ENCODE measurements around the gene PEPD.

Gene PEPD

DNA sequence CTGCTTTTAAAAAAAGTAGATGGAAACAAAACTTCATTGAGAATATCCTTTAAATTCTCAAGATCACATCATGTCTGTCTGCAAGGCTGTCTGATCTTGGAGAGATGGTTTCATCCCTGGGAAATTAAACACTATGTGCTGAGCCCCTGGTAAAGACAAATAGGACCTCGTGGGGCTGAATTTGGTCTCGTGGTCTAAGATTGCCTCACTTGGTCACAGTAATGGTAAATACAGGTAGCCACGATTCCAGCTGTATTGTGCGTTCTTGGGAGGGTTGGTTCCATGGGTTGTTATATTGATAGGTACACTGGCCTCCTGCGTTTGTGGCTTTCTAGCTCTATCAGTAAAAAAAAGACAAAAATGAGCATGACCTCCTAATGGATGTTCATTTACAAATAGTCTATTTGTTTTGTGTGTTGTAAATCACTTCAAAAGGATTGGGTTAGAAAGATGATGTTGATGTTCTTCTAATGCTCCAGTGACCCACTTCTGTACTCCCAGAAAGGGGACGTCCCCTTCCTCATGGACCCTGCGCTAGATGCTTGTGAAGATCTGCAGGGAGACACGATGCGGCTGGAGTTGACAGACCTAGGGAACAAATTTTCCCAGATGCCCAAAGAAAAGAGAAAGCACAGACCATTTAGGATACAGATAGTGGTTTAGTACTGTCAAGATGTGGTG, 146.3 kb downstream of the PEPD start:
- no peaks in the 10 kb centered on the region for H3K9me3 ChIP-seq (ENCODE audit: control insufficient read depth, low read length)
- DNase-seq: no peak
- H3K27me3 ChIP-seq (replicated peaks; ENCODE audit: control insufficient read depth, insufficient read depth, low read length, poor library complexity, severe bottlenecking): no peaks in the 10 kb centered on the region
- peaks cover 9% of the 10 kb centered on the region for H3K36me3 ChIP-seq (ENCODE audit: control insufficient read depth, insufficient read depth, low read length)
- H3K4me1 ChIP-seq (ENCODE audit: control insufficient read depth, insufficient read depth, low read length, poor library complexity, severe bottlenecking): peaks cover 15% of the 10 kb centered on the region
- no peak overlapping the region for H3K4me3 ChIP-seq (ENCODE audit: insufficient read depth, low read depth, low read length, poor library complexity, severe bottlenecking)
- no peak overlapping the region for H3K27ac ChIP-seq (ENCODE audit: insufficient read depth, low read length, poor library complexity, severe bottlenecking)

DNA sequence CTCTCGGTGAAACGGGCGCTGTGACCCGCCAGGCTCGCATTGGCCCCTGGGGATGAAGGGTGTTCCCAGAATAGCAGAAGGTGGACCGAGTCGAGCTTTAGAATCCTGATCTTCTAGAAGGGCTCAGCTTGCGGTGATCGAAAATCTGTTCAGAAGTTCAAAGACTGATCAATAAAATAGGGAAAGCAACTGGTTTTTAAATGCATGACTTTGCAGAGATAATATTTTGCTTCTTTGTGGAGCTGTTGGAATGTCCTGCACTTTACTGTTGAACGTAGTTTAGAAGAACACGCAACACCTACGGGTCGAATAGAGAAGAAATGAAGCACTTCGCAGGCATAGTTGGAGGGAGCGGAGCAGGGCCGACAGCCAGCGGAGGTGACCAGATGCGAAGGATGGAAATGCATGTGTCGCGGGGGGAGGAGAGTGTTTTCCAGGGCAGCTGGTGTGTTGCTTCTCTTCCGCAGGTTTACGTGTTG, 147.3 kb downstream of the PEPD start:
- DNase-seq: no peak
- Histone ChIP-seq H3K36me3 (ENCODE audit: control insufficient read depth, insufficient read depth, low read length) (peaks cover 4% of the 10 kb centered on the region), H3K27me3 (replicated peaks; ENCODE audit: control insufficient read depth, insufficient read depth, low read length, poor library complexity, severe bottlenecking) (no peaks in the 10 kb centered on the region), H3K27ac (ENCODE audit: insufficient read depth, low read length, poor library complexity, severe bottlenecking) (peak overlapping the region; percentile 61), H3K4me3 (ENCODE audit: insufficient read depth, low read depth, low read length, poor library complexity, severe bottlenecking) (peak overlapping the region; percentile 51), H3K9me3 (ENCODE audit: control insufficient read depth, low read length) (no peaks in the 10 kb centered on the region), H3K4me1 (ENCODE audit: control insufficient read depth, insufficient read depth, low read length, poor library complexity, severe bottlenecking) (peaks cover 15% of the 10 kb centered on the region)

DNA sequence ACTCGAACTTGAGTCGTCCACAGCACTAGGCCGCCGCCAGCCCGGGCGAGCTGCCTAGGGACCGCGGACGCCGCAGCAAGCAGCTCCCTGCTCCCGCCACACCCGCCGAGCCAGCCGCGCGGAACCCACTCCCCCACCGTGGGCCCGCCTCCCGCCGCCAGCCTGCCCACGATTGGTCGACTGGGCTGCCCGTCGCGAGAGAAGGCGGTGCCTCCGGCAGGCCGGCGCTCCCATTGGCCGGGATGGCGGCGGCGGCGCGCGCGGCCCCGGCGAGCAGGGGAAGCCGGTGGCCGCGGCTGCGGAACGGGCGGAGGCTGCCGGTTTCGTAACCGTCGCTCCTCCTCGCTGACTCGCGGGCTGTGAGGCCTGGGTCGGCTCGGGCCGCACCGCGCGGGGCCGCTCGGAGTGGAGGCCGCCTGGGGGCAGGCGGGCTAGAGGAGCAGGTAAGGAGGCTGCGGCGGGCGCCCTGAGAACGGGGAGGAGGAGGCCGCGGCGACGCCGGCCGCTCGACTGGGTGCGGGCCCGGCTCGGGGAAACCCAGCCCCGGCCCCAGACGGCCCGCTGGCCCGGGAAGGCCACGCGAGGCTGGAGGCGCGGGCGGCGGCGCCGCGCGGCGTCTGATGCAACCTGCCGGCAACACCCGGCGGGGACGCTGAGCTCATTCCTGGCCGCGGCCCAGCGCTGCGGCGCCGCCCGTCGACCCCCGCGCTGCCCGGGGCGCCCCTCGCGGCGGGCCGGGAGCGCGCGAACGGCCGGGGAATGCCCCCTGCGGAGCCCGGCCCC, 147.9 kb downstream of the PEPD start, which contains the start of gene CEBPG:
Gene CEBPG (plus strand): TSS at position 257 of the 783 bp plus-strand sequence. CDS start 5,531 bp downstream, outside the sequence.
- Histone ChIP-seq H3K4me3 (ENCODE audit: insufficient read depth, low read depth, low read length, poor library complexity, severe bottlenecking) (peak within 1 kb of the TSS; percentile 67), H3K27ac (ENCODE audit: insufficient read depth, low read length, poor library complexity, severe bottlenecking) (peak within 1 kb of the TSS; percentile 95), H3K9me3 (ENCODE audit: control insufficient read depth, low read length) (no peaks in the 10 kb centered on the region), H3K36me3 (ENCODE audit: control insufficient read depth, insufficient read depth, low read length) (no peaks in the 10 kb centered on the region), H3K27me3 (replicated peaks; ENCODE audit: control insufficient read depth, insufficient read depth, low read length, poor library complexity, severe bottlenecking) (no peaks in the 10 kb centered on the region), H3K4me1 (ENCODE audit: control insufficient read depth, insufficient read depth, low read length, poor library complexity, severe bottlenecking) (peaks cover 15% of the 10 kb centered on the region)
- DNase-seq: peak; percentile 89 to 91 (median 90)

DNA sequence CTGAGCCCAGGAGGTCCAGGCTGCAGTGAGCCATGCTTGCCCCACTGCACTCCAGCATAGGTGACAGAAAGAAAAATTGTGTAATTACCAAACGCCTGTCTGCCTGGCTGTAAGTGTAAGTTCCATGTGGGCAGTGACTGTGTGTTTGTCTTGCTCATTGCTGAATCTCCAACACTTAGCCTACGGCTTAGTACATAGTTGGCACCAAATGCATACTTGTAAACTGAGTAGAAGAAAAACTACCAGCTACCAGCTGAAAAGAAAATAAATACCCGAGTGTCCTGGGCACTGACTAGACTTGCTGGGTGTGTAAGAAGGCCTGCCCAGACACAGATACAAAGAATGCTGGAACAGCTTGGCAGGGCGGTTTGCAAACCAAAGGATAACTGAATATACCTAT, 150.8 kb downstream of the PEPD start:
- no peaks in the 10 kb centered on the region for H3K27me3 ChIP-seq (replicated peaks; ENCODE audit: control insufficient read depth, insufficient read depth, low read length, poor library complexity, severe bottlenecking)
- H3K4me1 ChIP-seq (ENCODE audit: control insufficient read depth, insufficient read depth, low read length, poor library complexity, severe bottlenecking): peaks cover 15% of the 10 kb centered on the region
- H3K27ac ChIP-seq (ENCODE audit: insufficient read depth, low read length, poor library complexity, severe bottlenecking): no peak overlapping the region
- H3K4me3 ChIP-seq (ENCODE audit: insufficient read depth, low read depth, low read length, poor library complexity, severe bottlenecking): no peak overlapping the region
- H3K9me3 ChIP-seq (ENCODE audit: control insufficient read depth, low read length): no peaks in the 10 kb centered on the region
- DNase-seq: no peak
- H3K36me3 ChIP-seq (ENCODE audit: control insufficient read depth, insufficient read depth, low read length): no peaks in the 10 kb centered on the region

DNA sequence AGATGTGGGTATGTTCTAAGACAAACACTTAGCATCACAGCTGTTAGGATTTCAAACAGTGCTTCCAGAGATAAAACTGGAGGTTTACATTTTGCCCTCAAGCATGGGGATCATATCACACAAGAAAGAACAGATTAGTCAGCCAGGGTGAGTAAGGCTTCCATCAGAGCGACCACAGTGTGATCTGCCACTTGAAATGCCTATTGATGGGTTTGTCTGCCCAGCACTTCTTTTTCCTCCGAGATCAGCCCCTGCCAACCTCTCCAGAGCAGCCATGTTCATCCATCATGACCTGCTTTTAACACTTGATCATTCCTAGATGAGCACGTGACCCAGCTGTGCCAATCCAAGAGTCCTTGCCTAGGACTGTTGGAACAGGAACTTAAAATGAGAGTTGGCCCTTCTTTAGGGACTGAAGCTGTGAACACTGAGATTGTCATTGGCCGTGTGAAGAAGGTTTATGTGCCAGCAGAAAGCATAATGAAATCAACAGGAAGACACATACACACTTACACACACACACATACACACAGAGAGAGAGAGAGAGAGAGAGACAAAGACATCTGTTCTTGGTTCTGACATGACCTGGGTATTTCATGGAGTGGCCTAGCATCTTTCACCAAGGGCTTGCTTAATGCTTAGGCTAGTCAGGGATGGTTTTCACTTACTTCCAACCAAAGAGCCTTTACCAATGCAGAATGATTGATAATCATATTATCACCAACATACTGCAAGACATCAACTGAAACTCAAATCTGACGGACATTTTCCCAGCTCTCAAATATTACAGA, 153.3 kb downstream of the PEPD start:
- H3K27me3 ChIP-seq (replicated peaks; ENCODE audit: control insufficient read depth, insufficient read depth, low read length, poor library complexity, severe bottlenecking): no peaks in the 10 kb centered on the region
- H3K9me3 ChIP-seq (ENCODE audit: control insufficient read depth, low read length): no peaks in the 10 kb centered on the region
- no peak overlapping the region for H3K4me3 ChIP-seq (ENCODE audit: insufficient read depth, low read depth, low read length, poor library complexity, severe bottlenecking)
- H3K27ac ChIP-seq (ENCODE audit: insufficient read depth, low read length, poor library complexity, severe bottlenecking): no peak overlapping the region
- H3K36me3 ChIP-seq (ENCODE audit: control insufficient read depth, insufficient read depth, low read length): no peaks in the 10 kb centered on the region
- no peak for DNase-seq
- peaks cover 4% of the 10 kb centered on the region for H3K4me1 ChIP-seq (ENCODE audit: control insufficient read depth, insufficient read depth, low read length, poor library complexity, severe bottlenecking)

DNA sequence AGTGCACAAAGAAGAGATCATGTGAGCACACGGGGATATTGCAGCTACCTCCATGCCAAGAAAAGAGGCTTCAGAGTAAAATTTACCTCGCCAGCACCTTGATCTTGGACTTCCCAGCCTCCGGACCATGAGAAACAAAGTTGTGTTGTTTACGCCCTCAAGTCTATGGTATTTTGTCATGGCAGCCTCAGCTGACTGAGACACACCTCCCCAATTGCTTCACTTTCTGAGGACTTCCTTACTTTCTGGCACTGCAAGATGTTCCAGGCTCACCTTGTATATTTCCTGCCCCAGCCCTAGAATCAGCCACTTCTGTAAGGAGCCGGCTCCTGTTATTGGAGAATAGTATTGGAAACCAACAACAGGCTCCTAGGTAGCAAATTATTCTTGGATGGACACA, 154.7 kb downstream of the PEPD start:
- Histone ChIP-seq H3K36me3 (ENCODE audit: control insufficient read depth, insufficient read depth, low read length) (no peaks in the 10 kb centered on the region), H3K9me3 (ENCODE audit: control insufficient read depth, low read length) (no peaks in the 10 kb centered on the region), H3K4me1 (ENCODE audit: control insufficient read depth, insufficient read depth, low read length, poor library complexity, severe bottlenecking) (no peaks in the 10 kb centered on the region), H3K27ac (ENCODE audit: insufficient read depth, low read length, poor library complexity, severe bottlenecking) (no peak overlapping the region), H3K27me3 (replicated peaks; ENCODE audit: control insufficient read depth, insufficient read depth, low read length, poor library complexity, severe bottlenecking) (no peaks in the 10 kb centered on the region), H3K4me3 (ENCODE audit: insufficient read depth, low read depth, low read length, poor library complexity, severe bottlenecking) (no peak overlapping the region)
- DNase-seq: no peak

DNA sequence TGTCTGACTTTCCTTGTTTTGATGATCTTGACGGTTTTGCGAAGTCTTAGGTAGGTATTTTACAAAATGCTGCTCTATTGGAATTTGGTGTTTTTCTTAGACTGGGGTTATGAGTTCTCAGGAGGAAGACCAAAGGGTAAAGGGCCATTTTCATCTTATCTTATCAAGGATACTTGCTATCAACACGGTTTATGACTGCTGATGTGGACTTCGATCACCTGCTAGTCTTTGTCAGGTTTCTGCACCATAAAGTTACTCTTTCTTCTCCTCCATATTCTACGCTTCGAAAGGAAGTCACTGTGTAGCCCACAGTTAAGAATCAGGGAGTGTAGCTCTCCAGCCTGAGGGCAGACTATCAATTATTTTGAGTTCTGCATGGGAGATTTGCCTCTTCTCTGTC, 155.5 kb downstream of the PEPD start:
- no peaks in the 10 kb centered on the region for H3K9me3 ChIP-seq (ENCODE audit: control insufficient read depth, low read length)
- no peak overlapping the region for H3K4me3 ChIP-seq (ENCODE audit: insufficient read depth, low read depth, low read length, poor library complexity, severe bottlenecking)
- H3K27ac ChIP-seq (ENCODE audit: insufficient read depth, low read length, poor library complexity, severe bottlenecking): no peak overlapping the region
- H3K36me3 ChIP-seq (ENCODE audit: control insufficient read depth, insufficient read depth, low read length): no peaks in the 10 kb centered on the region
- DNase-seq: no peak
- H3K27me3 ChIP-seq (replicated peaks; ENCODE audit: control insufficient read depth, insufficient read depth, low read length, poor library complexity, severe bottlenecking): no peaks in the 10 kb centered on the region
- no peaks in the 10 kb centered on the region for H3K4me1 ChIP-seq (ENCODE audit: control insufficient read depth, insufficient read depth, low read length, poor library complexity, severe bottlenecking)

DNA sequence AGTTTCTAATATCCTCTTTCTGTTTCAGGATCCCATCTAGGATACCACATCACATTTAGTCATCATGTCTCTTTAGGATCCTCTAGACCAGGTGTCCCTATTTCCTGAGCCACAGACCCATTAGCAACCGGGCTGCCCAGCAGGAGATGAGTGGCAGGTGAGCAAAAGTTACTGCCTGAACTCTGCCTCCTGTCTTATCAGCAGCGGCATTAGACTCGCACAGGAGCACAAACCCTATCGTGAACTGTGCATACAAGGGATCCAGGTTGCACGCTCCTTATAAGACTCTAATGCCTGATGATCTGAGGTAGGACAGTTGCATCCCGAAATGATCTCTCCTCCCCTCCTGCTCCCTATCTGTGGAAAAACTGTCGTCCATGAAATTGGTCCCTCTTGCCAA, 155.9 kb downstream of the PEPD start:
- Histone ChIP-seq H3K9me3 (ENCODE audit: control insufficient read depth, low read length) (no peaks in the 10 kb centered on the region), H3K4me1 (ENCODE audit: control insufficient read depth, insufficient read depth, low read length, poor library complexity, severe bottlenecking) (no peaks in the 10 kb centered on the region), H3K4me3 (ENCODE audit: insufficient read depth, low read depth, low read length, poor library complexity, severe bottlenecking) (no peak overlapping the region), H3K27ac (ENCODE audit: insufficient read depth, low read length, poor library complexity, severe bottlenecking) (no peak overlapping the region), H3K27me3 (replicated peaks; ENCODE audit: control insufficient read depth, insufficient read depth, low read length, poor library complexity, severe bottlenecking) (no peaks in the 10 kb centered on the region), H3K36me3 (ENCODE audit: control insufficient read depth, insufficient read depth, low read length) (no peaks in the 10 kb centered on the region)
- DNase-seq: no peak

DNA sequence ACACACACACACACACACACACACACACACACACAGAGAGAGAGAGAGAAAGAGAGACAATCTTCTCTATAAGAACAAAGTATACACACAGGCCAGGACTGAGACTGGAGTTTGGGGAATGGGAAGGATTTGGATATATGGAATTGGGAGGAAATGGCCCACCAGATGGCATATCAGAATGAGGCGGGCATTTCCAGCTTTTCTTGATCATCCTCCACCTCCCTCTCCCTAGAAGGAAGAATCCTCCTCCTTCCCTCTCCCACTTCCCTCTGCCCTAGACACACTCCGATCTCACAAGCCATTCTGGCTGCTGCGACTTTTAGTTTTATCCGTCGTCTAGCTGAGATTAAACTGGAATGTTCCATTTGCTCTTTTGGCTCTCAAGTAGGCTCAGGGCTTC, 158.1 kb downstream of the PEPD start:
- Histone ChIP-seq H3K4me1 (ENCODE audit: control insufficient read depth, insufficient read depth, low read length, poor library complexity, severe bottlenecking) (no peaks in the 10 kb centered on the region), H3K36me3 (ENCODE audit: control insufficient read depth, insufficient read depth, low read length) (no peaks in the 10 kb centered on the region), H3K4me3 (ENCODE audit: insufficient read depth, low read depth, low read length, poor library complexity, severe bottlenecking) (no peak overlapping the region), H3K9me3 (ENCODE audit: control insufficient read depth, low read length) (no peaks in the 10 kb centered on the region), H3K27me3 (replicated peaks; ENCODE audit: control insufficient read depth, insufficient read depth, low read length, poor library complexity, severe bottlenecking) (no peaks in the 10 kb centered on the region), H3K27ac (ENCODE audit: insufficient read depth, low read length, poor library complexity, severe bottlenecking) (no peak overlapping the region)
- DNase-seq: no peak
